Placental epithelial cell (primary cell): ENCODE results near the gene RIMKLB. TPM values are rescaled to one million over a fixed set of nuclear protein-coding genes. Genes with fewer than 3 reads are reported as not detected.

ENCODE experiments used
- total RNA-seq: library from RNA; depleted of rRNA; stranded (reverse); fragments of >200 nt; gene quantifications from 2 replicates; pipeline ENCODE4 v1.2.3, GENCODE V29; 2012

RIMKLB gene
- 38.1 and 55.3 TPM in 2 replicates for total RNA-seq

GRCh38 chr12:8697476-8698131 lies at the start of gene RIMKLB:
RIMKLB (plus strand) TSS chr12:8697991; CDS start chr12:8713867, 15,876 bp downstream.

GRCh38 chr12:8662593-8662992 lies 35.2 kb upstream of the RIMKLB start, which contains the start of gene MFAP5:
MFAP5 (minus strand) TSS chr12:8662826; CDS start chr12:8662104, 722 bp downstream.

GRCh38 chr12:8822298-8822697 lies 124.5 kb downstream of the RIMKLB start, which contains the start of gene A2ML1:
A2ML1 (plus strand) TSS chr12:8822621; CDS start chr12:8822652, 31 bp downstream.

Other genes starting within 250 kb of the RIMKLB start
- not detected in 2 replicates for gene CLEC6A, start 242.0 kb upstream of the RIMKLB start, total RNA-seq
- gene CLEC4D, start 184.5 kb upstream of the RIMKLB start, total RNA-seq = not detected in 2 replicates
- gene CLEC4E, start 157.1 kb upstream of the RIMKLB start, total RNA-seq = not detected in 2 replicates
- gene AICDA, start 85.1 kb upstream of the RIMKLB start, total RNA-seq = 0.11 TPM in 1 of 2 replicates, not detected in the other
- 726 and 1,098 TPM in 2 replicates for gene MFAP5, start 35.2 kb upstream of the RIMKLB start, total RNA-seq
- gene A2ML1, start 124.6 kb downstream of the RIMKLB start, total RNA-seq = 179 and 399 TPM in 2 replicates
- gene PHC1, start 216.5 kb downstream of the RIMKLB start, total RNA-seq = 38.5 and 43.5 TPM in 2 replicates